ENCODE measurements around the gene LPCAT2.

Gene LPCAT2

DNA sequence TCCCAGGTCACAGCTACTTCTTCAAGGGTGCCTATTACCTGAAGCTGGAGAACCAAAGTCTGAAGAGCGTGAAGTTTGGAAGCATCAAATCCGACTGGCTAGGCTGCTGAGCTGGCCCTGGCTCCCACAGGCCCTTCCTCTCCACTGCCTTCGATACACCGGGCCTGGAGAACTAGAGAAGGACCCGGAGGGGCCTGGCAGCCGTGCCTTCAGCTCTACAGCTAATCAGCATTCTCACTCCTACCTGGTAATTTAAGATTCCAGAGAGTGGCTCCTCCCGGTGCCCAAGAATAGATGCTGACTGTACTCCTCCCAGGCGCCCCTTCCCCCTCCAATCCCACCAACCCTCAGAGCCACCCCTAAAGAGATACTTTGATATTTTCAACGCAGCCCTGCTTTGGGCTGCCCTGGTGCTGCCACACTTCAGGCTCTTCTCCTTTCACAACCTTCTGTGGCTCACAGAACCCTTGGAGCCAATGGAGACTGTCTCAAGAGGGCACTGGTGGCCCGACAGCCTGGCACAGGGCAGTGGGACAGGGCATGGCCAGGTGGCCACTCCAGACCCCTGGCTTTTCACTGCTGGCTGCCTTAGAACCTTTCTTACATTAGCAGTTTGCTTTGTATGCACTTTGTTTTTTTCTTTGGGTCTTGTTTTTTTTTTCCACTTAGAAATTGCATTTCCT, 3.4 kb upstream of the LPCAT2 start:
- DNase-seq = no peak

DNA sequence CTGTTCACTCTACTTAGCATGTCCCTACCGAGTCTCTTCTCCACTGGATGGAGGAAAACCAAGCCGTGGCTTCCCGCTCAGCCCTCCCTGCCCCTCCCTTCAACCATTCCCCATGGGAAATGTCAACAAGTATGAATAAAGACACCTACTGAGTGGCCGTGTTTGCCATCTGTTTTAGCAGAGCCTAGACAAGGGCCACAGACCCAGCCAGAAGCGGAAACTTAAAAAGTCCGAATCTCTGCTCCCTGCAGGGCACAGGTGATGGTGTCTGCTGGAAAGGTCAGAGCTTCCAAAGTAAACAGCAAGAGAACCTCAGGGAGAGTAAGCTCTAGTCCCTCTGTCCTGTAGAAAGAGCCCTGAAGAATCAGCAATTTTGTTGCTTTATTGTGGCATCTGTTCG, 2.8 kb upstream of the LPCAT2 start:
- no peak for DNase-seq

DNA sequence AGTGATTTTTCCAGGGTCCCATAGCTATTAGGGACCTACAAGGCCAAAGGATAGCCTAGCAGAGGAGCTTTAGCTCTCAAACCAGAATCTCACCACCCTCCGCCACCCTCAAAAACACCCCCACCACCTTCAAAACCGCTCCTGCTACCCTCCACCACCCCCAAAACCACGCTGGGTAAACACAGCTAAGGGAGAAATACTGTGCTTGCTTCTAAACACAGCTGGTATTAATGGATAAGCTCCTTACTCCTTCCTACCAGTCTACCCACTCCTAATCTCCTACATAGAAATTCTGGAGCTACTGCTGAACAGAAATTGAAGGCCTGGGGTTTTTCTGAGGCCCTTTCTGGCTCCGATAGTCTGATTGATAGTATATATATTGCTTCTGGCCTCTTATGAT, 2.2 kb upstream of the LPCAT2 start:
- no peak for DNase-seq

DNA sequence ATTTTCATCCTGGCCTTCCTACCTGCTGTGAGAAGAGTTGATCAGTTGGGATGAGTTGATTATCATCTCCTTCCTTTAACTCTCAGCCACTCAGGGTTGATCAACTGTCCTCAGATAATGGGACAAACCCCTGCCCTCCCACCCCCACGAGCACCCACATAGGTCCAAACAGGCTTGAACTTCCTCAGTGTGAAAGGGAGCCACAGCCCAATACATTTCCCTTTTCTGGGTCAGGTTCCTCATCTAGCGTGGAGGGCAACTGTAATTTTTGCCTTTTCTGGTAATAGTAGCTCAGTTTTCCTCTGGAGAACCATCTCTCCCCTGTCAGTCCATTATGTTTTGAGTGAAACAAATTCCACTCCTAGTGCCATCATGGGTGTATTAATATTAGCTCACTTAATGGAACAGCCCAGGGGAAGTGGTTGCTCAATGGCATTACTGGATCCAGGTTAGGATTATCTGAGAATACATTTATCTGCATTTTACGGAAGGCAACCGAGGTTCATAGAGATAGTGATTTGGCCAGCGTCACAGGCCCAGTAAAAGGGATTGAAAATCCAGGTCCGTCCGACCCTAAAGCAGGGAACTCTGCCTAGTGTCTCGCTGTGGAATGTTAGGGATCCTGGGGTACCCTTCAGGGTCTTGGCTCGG, 476 bp upstream of the LPCAT2 start:
- DNase-seq = no peak

DNA sequence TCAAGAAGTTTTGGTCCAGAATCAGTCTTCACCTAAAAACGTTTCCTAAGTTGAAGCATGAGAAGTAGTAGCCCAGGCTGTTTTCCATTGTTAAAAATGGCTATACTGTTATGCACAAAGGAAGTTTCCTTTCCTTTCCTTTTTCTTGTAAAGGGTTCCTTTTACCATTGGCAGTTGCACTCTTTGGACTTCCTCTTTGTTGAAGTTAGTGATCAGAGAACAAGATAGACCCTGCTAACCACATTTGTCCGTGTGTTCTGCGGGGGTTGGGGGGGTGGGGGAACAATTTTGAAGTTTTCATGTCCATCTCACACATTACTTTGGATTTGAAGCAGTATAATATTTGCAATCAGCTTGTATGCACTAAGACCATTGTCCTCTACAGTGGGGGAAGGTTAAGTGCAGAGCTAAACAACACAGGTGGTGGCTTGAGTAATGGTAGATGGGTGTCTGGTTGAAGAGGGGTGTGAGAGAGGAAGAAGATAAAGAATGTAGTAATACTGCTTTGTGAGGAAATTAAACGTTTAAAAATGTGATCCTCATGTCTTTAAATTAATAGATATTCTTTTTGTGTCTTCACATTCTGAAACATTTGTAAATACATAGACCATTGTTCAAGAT, 1.4 kb downstream of the LPCAT2 start:
- no peak for DNase-seq

DNA sequence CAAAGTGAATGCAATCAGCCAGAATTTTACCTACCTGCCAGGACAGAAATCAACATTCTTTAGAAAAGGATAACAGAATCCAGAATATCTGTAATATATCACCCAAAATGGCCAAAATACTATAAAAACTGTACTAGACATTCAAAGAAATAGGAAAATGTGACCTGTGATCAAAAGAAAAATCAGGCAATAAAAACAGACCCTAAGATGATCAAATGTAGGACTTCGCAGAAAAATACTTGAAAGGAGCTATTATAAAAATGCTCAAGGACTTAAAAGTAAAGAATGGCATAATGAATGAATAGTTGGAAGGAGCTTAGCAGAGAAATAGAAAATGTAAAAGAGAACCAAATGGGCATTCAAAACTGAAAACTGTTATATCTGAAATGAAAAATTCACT, 4.1 kb downstream of the LPCAT2 start:
- DNase-seq = no peak

DNA sequence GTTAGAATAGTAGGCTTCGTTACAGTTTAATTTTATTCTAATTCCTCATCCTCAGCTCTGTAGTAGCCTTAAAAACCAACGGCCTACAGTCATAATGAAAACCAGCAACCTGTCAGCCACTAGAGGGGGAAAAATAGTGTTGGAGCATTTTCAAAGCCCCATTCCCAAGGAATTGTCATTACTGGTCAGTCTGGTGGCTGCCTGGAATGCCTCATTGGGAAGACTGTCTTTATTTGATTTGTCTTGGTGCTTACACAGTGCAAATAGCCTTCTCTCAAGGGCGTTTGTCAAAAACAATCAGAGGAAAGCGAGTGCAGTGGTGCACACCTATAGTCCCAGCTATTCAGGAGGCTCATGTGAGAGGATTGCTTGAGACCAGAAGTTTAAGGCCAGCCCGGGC, 4.7 kb downstream of the LPCAT2 start:
- no peak for DNase-seq

DNA sequence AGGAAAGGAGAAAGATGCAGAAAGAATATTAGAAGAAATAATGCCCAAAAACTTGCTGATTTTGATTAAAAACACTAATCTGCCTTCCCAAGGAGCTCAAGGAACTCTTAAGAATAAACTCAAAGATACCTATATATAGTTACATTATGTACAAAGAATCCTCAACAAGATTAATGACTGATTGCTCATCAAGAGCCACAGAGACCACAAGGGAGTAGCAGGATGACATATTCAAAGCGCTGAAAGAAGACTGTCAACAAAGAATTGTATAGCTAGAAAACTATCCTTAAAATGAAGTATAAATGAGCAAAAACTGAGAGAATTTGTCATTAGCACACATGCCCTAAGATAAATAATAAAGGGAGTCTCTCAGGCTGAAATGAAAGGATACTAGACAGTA, 6.2 kb downstream of the LPCAT2 start:
- DNase-seq = no peak

DNA sequence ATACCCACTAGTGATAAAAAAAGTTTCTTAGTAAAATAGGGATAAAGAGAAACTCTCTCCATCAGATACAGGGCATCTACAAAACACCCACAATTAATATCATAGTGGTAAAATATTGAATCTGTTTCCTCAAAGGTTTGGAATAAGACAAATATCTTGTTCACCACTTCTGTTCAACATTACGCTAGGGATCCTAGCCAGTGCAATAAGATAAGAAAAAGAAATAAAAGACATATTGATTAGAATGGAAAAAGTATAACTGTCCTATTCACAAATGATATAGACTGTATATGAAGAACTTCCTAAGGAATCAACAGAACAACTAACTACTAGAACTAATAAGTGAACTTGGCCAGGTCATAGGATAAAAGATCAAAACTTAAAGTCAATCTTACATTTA, 12.9 kb downstream of the LPCAT2 start:
- DNase-seq = no peak

DNA sequence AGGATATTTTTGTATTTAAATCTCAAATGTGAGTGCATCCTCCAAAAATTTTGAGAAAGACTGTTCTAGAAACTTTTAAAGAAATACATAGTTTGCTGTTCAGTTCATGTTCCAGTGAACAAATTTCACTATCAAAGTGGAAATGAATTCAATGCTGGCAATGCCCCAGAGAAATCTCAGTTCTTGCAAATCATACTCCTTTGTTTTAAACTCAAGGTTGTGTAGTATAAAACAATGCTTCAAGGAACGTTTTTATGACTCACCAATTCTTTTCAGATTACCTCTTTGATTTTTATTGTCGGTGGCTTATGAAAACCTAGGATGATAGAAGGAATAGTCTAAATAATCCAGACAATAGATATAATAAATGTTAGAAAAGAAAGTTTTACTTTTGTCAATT, 17.6 kb downstream of the LPCAT2 start:
- no peak for DNase-seq

DNA sequence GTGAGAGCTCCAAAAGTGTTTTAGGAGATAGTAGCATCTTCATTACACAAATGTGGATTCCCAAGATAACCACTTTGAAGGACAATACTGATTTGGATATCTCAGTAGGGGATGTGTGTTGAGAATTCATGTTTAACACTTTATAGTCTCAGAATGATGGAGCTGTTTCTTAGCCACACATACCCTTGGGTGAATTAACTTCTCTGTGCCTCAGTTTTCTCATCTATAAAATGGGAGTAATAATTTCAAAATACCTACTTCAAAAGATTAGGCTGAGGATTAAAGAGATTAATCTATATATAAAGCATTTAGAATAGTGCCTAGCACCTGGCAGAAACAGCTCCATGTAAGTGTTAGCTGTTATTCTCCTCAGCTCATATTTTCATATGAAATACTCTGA, 19.0 kb downstream of the LPCAT2 start:
- no peak for DNase-seq

DNA sequence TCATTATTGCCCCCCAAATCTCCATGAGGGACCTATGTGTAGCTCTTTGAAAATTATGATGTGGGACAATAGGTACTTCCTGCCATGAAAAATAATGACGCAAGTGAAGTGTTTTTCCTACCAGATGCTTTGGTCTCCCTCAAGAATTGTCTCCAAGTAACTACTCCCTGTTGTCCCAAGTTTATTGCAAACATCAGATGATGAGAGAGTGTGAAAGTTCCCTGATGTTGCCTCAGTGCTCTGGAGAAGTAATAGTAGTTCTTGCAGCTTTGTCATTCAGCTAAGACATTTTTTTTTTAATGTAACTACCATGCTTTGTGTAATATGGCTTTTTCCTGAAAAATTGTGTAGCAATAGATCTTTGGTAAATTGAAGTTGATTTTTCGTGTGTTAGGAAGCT, 20.1 kb downstream of the LPCAT2 start:
- no peak for DNase-seq

DNA sequence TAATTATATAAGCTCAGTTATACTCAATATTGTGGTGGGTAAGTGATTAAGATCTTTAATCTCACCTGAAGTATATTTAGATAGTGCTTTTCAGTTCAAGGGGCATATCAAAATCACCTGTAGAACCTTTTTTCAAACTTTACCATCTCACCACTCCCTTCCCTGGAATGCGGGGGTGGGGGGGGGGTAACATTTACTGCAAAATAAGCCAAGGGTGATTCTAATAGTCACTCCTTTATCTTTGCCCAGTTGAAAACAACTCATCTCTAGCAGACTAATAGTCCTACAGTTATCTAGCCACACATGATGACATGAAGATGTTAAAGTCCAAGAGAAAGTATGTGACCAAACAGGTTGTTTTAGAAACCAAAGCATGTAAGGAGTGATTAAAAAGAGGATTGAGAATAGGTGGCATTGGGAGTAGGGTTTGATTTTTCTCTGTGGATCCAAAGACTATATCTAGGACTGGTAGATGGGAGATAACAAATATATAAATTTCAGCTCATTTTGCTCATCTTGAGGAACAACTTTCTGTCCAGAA, 21.5 kb downstream of the LPCAT2 start:
- no peak for DNase-seq

DNA sequence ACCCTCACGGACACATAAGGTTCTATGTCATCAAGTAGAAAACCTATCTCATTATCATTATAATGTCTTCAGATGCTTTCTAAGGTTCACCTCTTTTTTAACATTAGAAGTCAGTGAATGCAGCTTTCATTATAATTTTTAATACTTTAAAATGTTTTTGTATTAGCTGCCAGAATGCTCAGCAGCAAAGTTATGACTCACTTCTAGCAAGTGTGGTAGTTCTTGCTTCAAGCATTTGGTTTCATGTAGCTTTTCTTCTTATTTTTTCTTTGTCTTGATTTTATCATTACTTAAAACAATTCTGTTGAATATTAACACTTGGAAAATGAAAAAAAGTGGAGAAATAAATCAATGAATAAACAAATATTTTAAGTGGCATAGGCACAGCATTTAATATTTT, 23.4 kb downstream of the LPCAT2 start:
- DNase-seq = no peak

DNA sequence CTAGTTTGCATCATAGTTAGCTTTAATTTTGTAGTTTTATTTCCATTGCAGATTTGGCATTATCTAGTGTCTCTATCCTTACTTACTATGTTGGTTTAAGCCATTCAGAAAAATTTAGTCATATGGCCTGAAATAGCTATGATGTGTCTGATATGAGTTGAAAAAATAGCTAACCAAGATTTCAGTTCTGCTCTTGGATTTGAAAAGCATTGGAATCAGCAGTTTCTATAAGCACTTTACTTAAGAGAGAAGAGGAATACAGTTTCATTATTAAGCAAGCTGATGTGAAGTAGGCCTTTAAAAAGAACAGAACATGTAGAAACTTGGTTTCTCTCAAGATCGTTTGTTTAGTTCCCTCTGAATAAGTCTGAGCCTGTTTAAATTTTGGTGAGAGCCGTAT, 25.9 kb downstream of the LPCAT2 start:
- no peak for DNase-seq

DNA sequence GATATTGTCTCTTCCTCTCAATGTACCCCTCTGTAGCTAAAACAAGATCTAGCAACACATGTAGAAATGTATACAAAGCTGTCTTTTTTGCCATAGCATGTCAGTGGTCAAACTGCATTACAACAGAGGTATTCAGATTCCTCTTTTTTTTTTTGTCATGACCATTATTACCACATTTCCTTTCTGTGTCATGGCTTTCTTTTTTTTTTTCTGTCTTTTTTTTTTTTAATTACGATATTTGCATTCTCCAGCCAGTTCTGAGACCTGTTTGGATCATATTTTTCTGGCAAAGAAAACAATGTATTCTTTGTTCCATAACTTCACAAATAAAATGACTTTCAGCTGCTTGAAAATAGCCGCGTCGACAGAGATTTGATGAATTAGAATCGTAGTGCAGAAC, 30.2 kb downstream of the LPCAT2 start:
- DNase-seq = no peak

DNA sequence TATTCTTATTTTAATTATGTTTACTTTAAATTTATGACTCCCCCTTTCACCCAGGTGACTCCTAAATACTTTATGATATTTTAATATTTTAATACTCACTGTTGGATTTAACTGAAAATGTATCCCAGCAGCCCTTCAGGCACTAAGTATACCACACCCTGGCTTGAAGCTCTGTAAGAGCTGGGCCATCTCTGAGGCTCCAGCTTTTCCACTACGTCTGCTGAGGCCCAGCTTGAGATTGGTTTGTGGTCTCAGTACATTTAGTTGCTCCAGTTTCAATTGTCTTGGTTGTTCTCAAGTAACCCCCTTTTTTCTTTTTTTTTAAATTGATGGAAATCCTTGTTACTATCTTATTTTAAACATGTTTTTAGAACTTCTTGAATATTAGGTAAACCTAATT, 30.6 kb downstream of the LPCAT2 start:
- DNase-seq = no peak

DNA sequence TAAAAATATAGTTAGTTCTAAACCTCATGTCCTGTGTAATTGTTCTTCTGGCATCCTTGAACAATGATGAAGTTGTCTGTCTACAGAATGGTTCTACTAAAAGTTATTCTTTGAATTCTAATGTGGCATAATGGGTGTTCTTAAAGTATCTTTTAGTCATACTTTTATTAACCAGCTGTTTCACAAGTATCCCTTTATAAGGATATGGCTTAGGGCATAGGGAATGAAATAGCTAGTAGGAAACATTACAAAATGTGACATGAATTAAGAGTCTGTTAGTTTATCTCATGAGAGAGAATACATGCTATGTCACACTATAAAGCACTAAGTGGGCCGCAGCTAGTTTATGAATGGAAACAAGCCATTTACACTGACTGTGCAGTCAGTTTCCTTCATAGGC, 31.3 kb downstream of the LPCAT2 start:
- no peak for DNase-seq

DNA sequence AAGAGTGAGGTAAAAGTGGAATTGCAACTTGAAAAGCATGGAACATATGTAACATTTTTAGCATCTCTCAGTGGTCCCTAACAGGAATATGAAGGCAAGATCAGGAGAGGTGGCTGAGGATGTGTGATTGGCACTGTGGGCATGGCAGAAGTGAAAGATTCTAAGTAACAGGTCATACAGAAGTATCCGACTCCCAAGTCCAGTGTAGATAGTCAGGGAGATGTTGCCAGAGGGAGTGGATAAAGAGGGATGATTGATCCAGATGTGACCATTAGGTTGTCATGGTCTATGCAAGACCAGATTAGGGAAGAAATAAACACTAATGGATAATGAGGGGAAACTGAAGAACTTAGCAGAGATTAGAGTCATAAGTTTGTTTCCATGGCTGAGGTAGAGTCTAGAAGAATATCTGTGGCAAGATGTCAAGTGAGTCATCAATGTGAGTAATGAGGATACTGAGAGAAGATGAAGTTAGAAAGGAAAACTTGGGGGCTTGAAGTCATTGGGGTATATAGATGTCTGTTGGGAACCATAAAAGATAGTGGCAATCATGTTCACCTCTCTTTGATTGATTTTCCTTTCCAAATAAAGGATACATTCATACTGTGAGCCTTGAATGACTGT, 33.7 kb downstream of the LPCAT2 start:
- DNase-seq = no peak

DNA sequence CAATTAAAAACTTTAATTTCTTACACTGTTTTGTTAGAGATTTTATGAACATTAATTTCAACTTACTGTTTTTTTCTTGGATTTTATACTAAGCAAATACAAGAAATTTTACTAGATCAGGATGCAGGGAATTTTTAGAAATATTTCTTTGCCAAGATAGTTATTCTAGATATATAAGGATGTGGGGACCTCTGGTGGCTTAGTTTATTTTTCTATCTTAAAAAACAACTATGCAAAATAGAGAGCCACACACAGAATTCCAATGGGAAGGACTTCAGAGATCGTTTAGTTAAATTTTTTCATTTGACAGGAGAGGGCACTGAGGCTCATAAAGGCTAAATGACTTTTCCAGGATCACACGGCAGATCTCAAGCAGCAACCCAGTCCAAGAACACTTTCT, 34.6 kb downstream of the LPCAT2 start:
- no peak for DNase-seq

DNA sequence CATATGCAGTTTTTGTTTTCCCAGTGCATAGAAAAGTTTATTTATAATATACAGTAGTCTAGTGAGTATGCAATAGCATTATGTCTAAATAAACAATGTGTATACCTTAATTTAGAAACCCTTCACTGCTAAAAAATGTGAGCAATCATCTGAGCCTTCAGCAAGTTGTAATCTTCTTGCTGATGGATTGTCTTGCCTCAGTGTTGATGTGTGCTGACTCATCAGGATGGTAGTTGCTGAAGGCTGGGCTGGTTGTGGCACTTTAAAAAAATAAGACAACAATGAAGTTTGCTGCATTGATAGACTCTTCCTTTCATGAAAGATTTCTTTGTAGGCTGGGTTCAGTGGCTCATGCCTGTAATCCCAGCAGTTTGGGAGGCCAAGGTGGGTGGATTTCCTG, 43.7 kb downstream of the LPCAT2 start:
- no peak for DNase-seq

DNA sequence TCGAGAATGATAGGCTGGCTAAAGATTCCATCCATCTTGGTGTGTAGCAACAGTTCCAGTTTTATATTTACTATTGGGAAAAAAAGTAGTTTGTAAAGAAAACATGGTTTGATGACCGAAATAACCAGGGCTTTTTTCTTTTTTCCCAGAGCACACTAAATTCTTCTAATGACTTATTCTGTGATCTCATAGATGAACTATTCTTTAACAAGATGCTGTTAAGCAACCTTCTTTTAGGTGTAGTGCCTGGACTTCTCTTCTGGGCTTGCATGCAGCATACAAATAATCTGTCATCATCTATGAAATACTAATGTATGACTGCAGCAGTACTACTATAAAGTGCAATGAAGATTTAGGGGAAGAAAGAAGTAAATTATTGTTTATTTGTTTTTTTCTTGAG, 46.6 kb downstream of the LPCAT2 start:
- DNase-seq = no peak

DNA sequence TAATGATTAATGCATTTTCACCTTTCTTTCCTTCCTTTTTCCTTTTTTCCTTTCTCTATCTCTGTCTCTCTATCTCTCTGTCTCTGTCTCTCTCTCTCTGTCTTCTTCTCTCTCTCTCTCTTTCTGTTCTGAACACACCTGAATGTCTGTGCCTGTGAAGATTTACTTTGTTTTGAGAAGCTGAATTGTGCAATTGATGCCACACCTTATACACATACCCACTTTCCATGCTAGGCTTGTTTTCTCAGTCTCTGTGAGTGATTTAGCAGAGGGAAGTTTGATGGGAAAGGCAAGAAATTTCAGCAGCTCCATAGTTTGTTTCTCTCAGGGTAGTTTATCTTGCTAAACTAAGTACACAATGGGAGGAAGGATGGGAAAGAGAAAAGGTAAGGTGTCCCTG, 48.3 kb downstream of the LPCAT2 start:
- DNase-seq = no peak

DNA sequence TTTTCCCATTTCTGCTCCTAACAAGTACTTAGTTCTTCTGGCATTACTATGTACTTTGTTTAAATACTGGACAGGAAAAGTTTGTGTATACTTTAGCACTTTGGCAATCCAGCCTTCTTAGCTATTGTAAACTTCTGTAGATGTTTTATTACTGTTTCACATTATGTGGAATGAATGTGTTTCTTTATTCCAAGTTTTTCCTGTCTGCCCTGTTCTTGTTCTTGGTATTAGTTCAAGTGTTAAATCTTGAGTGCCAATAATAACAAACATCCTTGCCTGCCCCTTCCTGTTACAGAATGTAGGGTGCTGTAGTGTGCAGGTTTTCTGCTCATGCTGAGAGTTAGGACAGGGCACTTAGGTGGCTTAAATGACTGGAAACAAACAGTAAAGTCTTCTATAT, 50.4 kb downstream of the LPCAT2 start:
- no peak for DNase-seq

All from activated CD8-positive, alpha-beta memory T cell treated with anti-CD3 and anti-CD28 coated beads, Interleukin-2, amount 50 U/mL, for 48 hours (primary cell).